IPS-NIHi11 (cell line): Measurements from ENCODE around the gene RPL39L.
"Not testable (repeated sequence)": the region's sequence is repeated elsewhere in the genome, so short reads cannot be mapped to it uniquely, and the experiment has no call there.

Experiments
- DNase-seq: peaks from one replicate; pipeline ENCODE4 v3.0.0; 2012; ENCODE audit warnings: mixed read lengths, low spot score

The RPL39L gene

DNA sequence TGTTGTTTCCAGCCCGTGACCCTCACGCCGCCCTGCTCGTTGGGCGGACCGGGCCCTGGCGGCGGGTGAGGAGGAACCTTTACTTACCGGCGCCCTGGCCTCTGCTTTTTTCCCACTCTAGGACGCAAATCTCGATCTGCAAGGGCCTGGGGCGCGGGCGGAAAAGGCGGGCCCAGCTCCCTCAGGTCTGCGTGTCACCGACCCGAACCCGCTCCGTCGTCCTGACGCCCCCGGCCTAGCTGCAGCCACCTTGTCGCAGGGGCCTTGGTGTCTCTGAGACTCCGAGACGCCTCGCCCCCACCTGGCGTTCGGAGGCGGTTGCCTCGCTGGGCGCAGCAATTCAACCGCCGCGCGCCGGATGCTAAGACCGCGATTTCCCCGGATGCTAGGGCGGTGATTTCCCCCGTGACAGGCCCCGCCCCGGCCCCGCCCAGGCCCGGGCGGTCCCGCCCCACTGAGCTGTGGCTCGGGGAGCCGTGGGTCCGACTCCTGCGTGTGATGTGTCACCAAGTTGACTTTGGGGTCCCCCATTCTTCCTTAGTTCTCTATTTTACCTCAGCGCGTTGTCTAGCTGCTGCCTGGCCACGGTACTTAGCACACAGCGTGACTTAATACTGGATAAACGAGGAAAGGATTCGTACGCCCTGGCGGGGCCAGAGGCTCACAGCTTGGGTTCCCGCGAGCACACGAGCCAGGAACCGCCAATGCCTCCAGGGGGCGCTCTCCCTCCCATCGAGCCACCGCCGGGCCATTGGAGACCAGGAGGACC is at the start of gene RPL39L:
RPL39L (minus strand) TSS at position 371 of the 769 bp plus-strand sequence. CDS start 18,196 bp downstream, outside the sequence.
- peak; percentile 92 for DNase-seq

DNA sequence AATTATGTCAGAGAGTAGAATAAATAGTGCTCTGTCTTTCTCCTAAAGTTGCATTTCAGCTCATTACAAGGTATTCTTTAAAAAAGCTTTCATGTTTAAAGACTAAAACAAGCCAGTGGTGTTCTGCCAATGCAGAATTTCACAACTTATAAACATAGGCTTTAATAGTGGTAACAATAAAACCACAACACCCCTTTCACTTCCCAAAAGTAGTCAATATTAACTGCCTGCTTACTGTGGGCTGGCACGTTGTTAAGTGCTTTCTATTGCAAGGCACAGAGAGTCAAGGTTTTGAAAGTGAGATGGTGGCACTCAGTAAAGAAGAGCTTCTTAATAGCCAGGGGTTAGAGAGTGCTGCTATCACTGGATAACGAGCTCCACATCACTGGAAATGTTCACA is 49.6 kb upstream of the RPL39L start:
- DNase-seq, result no peak

- no peak for DNase-seq
Measured at GRCh38 chr3:187186801-187187421, 47.6 kb upstream of the RPL39L start.

DNA sequence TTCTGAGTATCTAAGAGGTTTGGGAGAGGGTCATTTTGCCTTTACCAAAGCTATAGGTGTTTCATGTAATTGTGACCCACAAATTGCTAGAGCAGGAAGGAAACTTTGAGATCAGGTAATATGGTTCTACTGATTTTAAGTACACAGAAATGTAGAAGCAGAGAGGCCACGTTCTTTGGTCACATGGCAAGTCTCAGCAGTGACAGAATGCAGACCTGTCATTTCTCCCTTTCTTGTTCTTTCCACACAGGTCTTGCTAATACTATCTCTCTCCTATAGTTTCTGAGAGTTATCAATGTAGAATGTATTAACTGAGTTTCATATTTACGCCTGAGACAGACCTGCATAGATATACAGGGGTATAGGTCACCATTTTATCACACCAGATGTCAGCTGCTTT is 47.1 kb upstream of the RPL39L start:
- no peak for DNase-seq

- peak; percentile 47 for DNase-seq
Measured at GRCh38 chr3:187185759-187186158, 46.5 kb upstream of the RPL39L start.

DNA sequence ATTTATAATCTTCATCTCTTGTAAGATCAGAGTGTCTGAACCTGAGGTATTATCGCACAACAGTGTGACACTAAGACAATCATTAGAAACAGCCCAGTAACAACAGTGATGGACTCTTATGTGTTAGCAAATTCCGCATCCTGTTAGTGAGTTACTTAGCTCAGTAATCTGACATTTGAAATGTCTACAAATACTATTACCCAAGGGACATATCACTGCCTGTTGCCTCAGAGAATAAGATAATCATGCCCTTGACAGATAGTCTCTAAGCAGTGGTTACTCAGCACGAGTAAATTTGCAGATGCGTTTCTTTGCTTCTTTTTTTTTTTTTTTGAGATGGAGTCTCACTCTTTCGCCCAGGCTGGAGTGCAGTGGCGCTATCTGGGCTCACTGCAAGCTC is 44.6 kb upstream of the RPL39L start:
- no peak for DNase-seq

DNA sequence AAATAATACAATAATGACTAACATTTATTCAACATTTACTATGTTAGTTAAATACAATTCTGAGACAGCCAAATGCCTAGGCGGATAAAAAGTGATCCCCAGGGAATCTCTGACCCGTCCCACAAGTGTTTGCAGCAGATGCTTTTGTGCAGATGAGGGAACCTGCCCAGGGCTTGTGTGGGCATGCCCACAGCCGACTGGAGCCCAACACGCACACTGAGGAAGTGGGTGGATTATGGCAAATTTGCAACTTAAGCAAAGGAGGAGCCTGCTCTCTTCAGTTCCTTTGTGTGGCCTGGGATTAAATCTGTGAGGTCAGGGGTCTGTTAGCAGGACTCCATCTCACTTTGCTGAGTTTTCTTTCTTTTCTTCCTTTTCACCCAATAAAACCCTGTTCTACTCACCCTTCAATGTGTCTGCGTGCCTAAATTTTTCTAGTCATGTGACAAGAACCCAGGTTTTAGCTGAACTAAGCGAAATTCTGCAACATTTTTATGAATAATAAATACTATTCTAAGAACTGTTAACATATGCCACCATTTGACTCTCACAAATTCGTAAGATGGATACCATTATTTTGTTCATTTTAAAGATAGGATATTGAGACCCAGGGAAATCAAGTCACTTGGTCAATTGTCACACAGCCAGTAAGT is 44.0 kb upstream of the RPL39L start:
- no peak for DNase-seq

DNA sequence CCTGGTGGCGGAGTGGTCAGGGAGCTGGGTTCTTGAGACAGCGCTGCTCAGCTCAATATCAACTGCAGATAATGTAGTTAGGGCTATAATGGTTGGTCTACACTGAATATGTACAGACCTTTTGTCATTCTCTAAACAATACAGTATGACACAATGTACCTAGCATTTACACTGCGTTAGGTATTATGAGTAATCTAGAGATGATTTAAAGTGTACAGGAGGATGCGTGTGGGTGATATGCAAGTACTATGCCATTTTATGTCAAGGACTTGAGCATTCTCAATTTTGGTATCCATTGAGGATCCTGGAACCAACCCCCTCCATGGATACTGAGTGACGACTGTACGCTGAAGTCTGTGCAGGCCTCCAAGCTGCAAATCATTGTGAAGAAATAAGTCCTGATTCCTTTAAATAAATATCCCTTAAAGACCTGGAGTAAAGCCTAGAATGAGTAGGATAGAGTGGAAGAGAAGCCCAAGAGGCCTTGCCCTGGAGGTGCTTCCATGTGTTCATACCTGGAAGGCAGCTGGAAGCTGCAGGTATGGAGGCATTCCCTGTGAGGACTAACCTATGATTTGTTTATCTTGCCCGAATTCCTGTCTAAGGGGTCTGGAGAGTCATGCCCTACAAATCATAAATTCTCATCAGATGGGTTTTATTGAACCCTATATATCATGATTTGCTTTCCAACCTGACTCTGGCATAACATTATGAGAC is 42.3 kb upstream of the RPL39L start:
- DNase-seq, result no peak

GRCh38 chr3:187172929-187173328 is 33.6 kb upstream of the RPL39L start:
- no peak for DNase-seq

DNA sequence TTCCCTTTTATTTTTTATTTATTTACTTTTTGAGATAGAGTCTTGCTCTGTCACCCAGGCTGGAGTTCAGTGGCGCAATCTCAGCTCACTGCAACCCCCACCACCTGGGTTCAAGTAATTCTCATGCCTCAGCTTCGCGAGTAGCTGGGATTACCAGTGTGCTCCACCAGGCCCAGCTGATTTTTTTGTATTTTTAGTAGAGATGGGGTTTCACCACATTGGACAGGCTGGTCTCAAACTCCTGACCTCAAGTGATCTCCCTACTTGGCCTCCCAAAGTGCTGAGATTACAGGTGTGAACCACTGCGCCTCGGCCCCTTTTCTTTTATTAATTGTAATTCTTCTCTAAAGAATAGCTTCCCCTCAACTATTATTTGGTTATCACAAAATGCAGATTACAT is 31.6 kb upstream of the RPL39L start:
- DNase-seq, result not testable (repeated sequence)

DNA sequence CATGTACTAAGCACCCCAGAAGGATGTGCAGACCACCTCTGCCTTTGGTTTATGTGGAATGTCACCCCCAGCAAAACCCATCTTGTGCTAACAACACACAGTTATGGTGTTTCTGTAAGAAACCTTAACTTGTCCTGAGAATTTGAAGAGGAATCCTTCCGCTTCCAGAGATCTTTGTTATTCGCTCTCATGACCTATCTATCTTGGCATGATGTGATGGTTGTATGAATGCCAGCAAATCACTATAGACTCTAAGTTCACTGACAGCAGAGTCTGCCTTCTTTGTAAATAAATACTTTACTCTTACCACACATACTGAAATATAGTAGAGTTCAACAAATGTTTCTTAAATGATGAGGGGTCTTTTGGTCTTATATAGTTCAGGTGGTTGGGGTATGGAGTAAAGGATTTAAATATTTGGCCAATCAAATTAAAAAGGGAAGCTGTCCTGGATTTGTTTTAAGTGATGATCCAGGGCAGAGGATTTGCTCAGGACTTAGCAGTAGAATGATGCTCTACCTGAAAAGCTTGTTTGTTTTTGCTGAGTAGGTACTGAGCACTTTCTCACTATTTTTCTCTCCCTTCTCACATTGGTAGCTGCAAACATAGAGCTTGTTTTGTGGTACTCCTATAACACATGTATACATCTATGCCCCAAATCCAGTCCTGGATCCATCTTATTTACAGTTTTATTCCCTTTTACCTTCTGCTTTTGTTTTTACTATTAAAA is 30.1 kb upstream of the RPL39L start:
- no peak for DNase-seq

DNA sequence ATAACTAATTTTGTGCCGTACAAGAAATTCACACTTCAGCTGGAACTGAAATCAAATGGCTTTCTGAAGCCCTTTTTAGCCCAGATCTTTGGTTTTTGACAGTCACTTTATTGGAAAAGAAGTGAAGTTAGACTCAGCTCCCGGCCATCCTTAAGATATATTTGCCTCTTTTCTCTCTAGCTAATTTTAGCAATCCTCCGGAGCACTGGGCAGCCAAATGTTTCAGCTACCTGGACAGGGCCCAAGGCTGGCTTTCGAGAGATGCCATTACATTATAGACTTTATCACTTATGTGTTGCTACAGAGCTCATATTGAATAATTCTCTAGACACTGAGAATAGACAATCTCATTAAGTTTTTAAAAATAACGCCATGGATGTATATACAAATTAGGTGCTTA is 28.5 kb upstream of the RPL39L start:
- no peak for DNase-seq

- no peak for DNase-seq
Measured at GRCh38 chr3:187166750-187167149, 27.5 kb upstream of the RPL39L start.

- DNase-seq, result peak; percentile 83
Measured at GRCh38 chr3:187165144-187165543, 25.8 kb upstream of the RPL39L start.

DNA sequence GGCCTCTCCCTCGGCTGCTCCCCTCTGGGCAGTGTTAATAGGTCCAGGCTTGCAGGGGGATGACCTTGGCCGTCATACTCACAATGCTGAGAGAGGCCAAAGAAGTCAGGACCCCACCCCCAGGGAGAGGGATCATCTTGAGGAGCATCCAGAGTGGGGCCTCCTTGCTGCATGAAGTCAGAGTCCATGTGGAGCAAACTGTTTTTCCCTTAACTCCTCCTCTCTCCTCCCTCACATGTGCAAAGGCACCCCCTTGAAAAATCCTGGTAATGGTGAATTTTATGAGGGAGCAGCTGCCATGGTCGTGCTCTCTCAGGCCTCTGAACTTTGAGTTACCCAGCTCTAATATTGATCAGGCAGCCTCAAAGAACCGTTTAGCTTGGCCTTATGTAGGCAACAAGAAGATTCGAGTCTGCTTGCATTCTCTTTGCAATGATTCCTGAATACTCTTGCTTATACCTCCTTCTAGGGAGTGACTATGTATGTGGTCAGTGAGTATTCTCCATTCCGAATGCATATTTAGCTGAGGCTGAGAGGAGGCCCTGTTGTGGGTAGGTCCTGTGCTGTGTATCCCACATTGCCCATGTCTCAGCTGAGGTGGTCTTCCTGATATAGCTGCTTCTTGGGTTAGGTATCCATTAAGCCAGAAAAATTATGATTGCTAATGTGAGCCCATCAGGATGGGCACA is 23.1 kb upstream of the RPL39L start:
- DNase-seq, result no peak

DNA sequence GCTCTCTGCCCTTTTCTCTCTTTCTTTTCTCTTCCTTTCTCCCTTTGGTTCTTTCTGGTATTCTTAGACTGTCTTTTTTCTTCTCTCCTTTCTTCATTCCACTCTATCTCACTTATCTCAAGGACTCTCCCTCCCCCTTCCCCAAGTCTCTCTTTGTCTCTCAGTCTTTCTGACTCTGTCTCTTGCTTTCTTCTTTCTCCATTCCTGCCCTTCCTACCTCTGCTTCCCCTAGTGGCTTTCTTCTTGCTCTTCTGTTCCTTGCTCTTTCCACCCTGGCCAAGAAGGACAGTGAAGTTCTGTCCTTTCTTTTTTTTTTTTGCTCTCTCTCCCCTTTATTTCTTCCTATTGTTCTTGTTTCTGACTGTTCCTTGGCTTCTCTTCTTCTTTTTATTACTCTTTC is 22.3 kb upstream of the RPL39L start:
- DNase-seq, result no peak

- DNase-seq, result no peak
Measured at GRCh38 chr3:187150599-187150998, 11.3 kb upstream of the RPL39L start.

DNA sequence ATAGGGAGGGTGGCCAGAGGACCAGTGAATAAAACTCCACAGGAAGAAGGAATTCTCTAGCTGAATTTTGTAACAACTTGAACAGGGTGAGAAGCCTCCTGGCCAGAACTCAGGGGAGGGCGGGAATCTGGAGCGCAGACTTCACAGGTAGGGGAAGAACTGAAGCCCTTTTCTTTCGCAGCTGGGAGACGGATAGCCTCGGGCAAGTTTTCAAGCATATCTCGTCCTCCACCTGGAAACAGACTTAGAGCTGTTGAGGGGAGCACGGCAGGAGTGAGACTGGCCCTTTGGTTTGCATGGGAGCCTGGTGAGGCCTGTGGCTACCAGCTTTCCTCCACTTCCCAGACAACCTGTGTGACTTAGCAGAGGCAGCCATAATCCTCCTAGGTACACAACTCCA is 10.9 kb upstream of the RPL39L start:
- DNase-seq, result no peak

DNA sequence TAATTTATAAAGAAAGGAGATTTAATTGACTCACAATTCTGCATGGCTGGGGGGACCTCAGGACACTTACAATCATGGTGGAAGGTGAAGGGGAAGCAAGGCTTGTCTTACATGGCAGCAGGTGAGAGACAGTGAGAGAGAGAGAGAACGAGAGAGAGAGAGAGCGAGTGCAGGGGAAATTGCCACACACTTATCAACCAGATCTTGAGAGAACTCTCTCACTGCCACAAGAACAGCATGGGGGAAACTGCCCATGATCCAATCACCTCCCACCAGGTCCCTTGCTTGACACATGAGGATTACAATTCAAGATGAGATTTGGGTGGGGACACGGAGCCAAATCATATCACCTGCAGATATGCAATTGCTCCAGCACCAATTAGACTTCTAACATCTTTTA is 7.1 kb upstream of the RPL39L start:
- no peak for DNase-seq

DNA sequence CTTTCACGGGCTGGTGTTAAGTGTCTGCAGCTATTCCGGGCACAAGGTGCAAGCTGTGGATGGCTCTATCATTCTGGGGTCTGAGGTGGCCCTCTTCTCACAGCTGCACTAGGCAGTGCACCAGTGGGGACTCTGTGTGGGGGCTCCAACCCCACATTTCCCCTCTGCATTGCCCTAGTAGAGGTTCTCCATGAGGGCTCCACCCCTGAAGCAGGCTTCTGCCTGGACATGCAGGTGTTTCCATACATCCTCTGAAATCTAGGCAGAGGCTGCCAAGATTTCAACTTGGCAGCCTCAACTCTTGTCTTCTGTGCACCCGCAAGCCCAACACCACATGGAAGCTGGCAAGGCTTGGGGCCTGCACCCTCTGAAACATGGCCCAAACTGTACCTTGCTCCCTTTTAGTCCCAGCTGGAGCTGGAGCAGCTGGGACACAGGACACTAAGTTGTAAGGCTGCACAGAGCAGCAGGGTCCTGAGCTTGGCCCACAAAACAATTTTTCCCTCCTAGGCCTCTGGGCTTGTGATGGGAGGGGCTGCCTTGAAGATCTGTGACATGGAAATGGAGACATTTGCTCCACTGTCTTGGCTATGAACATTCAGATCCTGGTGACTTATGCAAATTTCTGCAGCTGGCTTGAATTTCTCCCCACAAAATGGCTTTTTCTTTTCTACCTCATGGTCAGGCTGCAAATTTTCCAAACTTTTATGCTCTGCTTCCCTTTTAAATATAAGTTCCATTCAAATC is 6.0 kb upstream of the RPL39L start:
- DNase-seq, result no peak

DNA sequence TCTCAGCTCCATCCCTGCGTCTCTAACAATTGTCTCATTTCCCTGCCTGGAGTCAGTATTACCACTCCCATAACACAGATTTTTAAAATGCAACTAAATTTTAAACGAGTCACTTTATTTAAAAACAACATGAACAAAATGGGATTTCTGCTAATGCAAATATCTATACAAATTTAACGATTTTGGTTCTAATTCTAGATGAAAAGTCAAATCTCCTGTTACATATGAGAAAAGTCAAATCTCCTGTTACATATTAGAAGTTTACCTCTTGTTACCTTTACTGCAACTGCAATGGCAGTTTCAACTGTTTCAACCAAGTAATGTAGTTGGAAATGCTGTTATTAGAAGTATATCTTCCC is 578 bp upstream of the RPL39L start:
- no peak for DNase-seq
